Activated naive CD8-positive, alpha-beta T cell treated with anti-CD3 and anti-CD28 coated beads, Interleukin-2, amount 50 U/mL, for 16 hours (primary cell): ENCODE measurements around the gene RBMS2.
A peak's percentile ranks its signal among the peaks of the same experiment; 100 is the strongest.
"Not testable (repeated sequence)": the region's sequence is repeated elsewhere in the genome, so short reads cannot be mapped to it uniquely, and the experiment has no call there.

Source experiments
- DNase-seq: peaks from one replicate; pipeline ENCODE4 v3.0.0-alpha.2; 2020; ENCODE audit warnings: low read depth, low spot score

RBMS2 gene, protein sequence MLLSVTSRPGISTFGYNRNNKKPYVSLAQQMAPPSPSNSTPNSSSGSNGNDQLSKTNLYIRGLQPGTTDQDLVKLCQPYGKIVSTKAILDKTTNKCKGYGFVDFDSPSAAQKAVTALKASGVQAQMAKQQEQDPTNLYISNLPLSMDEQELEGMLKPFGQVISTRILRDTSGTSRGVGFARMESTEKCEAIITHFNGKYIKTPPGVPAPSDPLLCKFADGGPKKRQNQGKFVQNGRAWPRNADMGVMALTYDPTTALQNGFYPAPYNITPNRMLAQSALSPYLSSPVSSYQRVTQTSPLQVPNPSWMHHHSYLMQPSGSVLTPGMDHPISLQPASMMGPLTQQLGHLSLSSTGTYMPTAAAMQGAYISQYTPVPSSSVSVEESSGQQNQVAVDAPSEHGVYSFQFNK

DNA sequence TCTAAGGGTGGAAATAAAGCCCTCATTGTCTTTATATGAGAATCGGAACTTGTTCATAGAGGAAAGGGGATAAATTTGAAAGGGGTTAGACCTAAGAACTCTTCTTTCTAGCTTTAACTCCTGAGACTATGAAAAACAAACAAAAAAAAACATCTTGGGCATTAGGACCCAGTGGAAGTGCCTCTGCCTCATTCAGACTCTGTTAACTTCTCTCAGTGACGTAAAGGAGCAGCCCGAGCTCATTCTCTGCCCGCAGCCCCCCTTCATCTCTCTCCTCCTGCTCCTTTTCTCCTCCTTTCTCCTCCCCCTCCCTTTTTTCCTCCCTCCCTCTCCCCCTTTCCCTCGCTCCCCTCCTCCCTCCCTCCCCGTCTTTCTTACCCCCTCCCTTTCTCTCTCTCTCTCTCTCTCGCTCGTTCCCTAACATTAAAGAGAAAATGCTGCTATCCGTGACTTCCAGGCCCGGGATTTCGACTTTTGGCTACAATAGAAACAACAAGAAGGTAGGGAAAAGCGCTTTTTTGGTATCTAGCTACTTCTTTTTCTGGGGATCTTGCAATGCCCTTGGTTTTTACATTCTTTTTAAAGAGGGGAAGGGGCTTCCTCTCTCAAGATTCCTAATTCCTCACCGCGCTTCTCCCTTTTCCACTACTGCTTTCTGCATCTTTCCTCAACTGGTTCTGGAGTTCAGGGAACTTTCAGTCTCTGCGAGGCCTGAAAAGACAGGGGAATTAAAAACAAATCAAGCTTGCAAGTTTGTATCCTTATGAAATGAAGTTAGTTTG, at the start of gene RBMS2:
TSS of gene RBMS2 (plus strand) at position 231 of the 782 bp plus-strand sequence. CDS start at position 435, 204 bp downstream.
- DNase-seq, result no peak

DNA sequence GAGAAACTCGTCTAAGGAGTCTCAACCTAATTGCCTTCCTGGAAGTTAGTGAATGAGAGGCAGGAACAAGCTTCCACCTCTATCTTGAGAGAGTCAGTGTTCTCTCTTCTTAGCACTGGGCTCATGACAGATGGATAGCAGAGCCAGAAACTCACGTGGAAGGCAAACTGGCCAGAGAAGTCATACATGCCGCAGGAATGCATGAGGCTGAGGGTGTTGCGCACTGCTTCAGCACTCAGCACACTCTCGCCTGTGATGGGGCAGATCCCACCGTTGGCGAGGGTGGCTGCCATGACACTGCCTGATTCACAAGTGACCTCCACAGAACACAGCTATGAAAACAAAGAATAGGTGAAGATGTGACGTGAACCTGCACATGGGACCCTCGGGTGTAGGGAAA, 47.2 kb upstream of the RBMS2 start:
- no peak for DNase-seq

DNA sequence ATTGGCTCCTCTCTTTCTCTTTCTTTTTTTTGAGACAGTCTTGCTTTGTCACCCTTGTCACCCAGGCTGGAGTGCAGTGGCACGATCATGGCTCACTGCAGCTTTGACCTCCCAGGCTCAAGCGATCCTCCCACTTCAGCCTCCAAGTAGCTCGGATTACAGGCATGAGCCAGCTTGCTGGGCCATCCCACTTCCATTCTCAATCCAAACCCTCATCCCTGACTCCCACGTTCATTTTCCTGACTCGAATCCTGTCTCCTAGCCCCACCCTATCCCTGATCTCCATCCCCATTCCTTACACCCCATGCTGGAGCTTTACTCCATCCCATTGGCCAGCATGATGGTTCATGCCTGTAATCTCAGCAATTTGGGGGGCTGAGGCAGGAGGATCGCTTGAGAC, 45.5 kb upstream of the RBMS2 start:
- no peak for DNase-seq

DNA sequence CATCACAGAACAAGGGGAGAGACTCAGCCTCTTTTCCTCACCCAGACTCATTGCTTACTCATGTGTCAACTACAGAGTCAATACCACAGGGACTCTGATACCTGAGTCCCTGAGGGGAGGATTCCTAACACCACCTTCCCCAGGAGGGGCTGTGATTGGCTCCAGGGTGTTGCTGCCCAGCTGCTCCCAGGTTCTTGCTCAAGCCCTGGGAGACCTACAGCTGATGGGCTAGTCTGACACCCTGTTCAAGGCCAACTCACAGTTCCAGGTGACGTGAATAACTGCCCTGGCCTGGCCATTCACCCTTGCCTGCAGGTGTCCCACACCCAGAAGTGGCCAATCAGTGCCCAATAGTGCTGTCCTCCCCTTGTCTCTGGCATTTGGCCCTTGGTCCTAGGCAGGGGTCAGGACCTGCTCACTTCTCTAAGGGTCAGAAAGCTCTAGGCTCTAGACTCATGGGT, 44.6 kb upstream of the RBMS2 start:
- no peak for DNase-seq

DNA sequence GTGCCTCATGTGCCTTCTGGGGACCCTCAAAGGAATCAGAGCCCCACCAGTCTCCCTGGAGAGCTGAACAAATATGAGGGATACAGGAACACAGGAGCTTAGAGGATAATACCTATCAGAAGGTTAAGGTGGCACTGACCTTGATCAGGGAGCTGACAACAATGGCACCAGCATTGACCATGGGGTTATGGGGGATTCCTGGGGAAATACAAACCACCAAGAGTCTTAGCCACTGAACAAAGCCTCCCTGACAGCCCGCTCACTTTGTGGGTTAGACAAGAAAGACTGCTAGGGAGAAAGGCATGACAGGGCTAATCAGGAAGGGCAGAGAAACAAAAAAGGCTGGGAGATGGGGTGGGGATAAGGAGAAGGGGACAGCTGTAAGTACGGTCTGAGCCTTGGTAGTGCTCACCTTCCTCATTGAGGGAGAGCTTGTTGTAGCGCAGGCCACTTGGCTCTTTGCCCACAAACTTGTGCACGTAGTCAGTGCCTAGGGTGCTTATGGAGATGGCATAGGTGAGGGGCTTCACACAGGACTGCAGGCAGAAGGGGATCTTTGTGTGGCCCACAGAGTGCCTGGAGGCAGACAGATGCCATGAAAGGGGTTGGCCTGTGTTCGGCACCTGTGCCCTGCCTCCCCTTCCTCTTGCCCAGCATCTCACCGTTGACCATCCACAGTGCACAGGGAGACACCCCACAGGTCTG, 43.9 kb upstream of the RBMS2 start:
- no peak for DNase-seq

DNA sequence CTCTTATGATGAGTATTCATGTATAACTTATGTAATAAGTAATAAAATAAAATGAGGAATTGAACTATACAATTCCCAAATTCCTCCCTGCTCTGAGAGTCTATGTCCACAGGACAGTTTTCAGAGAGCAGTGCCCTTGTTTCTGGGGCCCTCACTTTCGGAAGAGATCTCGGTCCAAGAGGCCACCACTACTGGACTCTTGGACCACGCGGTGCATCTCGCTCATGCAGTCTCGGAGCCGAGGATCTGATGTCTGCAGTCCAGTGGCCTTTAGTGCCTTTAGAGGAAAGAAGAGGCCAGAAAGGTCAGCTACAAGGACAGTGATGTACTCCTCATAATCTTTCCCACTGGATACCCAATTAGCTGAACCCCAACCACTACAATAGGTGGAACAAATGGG, 42.0 kb upstream of the RBMS2 start:
- DNase-seq, result no peak

DNA sequence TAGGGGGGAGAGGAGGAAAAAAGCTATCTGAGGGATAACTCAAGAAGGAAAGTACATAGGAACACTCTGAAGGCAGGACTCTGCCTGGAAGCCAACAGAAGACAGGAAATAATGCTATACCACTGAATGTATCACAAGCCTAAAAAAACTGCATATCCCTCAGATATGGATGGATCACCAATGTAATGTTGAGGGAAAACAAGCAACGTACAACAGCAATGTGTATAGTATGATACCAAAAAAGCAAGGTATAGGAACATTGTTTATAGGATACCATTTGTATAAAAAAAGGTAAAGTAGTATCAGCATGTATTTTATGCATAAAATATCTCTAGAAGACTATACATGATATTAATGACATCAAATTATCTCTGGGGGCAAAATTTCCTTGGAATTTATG, 37.1 kb upstream of the RBMS2 start:
- DNase-seq, result no peak

DNA sequence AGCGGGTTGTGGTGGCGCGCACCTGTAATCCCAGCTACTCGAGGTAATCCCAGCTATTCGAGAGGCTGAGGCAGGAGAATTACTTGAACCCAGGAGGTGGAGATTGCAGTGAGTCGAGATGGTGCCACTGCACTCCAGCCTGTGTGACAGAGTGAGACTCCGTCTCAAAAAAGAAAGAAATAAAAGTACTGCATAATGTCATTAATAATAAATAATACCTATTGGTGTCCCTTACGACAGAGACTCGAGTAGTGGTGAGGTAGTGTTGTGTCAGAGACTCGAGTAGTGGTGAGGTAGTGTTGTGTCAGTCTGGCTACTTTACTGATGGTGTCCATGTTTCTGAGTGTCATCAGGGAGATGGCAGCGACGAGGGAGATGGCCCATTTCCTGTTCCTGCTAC, 34.9 kb upstream of the RBMS2 start:
- DNase-seq, result no peak

DNA sequence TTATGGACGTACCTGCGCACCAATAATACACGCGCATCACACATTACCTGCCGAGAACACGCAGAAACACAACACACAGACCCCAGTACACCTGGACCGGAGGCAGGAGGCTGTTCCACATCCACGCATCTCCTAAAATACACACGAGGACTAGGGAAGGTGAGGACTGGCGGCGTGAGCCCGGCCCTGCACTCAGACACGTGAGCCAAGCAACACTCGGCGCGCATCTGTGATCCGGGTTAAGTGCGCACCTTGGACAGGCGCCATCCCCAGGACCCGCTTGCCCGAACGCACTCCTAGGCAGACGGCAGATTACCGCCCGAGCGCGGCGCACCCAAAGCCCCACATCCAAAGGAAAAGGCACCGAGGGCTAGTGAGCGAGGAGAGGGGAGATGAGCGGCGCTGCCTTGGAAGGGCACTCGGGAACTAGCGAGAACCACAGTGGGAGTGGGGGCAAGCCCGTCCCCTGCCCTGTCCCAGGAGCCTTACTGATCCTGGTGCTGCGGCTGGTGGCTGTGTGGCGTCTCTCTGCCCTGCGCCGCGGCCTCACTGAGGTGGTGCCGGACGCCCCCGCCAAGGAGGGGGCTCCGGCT, 34.1 kb upstream of the RBMS2 start:
- DNase-seq, result no peak

DNA sequence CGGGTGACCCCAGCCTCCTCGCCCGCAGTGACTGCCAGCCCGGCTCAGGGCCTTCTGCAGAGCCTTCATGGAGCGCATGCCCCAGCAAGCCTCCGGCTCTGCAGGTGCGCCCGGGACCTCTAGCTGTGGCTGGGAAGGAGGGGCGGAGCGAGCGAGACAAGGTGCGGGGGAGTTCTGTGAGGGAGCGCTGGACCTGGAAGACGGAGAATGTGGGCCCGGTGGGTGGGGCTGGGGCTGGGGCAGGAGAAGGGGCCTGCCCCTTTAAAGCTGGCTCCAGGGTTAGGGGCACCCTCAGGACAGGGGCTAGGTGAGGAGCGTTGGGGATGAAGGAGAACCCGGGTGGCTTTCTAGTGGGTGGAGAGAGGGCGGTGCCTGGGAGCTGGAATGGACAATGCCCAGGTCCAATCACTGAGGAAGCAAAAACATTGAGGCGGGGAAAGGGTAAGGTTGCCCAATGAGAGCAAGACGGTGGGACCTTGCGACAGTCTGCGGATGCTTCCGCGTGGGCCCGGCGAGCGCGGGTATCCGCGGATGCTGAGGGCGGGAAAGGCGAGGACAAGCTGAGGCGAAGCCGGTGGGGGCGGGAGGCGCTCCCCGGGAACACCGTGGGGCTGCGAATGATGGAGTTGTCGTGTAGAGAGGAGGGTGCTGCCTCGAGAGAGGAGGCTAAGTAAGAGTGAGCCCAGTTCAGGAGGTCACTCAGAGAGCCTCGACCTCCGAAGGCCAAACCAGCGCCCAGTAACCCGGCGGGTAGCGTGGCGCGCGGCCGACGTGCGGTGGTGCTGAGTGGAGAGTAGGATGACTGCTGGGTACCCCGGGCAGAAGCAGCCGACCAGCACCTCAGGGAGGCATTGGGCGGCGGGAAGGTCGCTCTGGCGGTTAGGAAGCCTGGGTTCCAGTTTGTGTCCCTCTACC, 33.3 kb upstream of the RBMS2 start, which contains the start of gene GLS2:
TSS of gene GLS2 (minus strand) at position 121 of the 915 bp plus-strand sequence. CDS start at position 78, 43 bp downstream.
- DNase-seq, result peak; percentile 39

DNA sequence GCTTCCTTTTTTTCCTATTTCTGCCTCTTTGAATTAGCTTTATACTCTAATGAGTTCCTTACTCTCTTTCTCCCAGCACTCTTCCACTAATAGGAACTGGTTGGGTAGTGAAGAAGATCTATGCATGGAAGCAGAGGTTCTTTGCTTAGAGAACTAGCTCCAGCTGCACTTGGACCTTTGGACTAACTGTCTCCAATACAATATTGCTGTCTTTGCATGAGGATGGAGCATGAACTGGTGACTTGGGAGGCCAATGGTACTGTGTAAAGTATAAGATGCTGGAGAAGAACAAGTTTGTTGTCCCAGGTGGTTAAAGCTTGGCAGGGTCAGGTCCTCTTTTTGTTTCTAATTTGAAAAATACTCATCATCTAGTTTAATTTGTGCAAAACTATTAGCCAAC, 31.3 kb upstream of the RBMS2 start:
- DNase-seq, result no peak

DNA sequence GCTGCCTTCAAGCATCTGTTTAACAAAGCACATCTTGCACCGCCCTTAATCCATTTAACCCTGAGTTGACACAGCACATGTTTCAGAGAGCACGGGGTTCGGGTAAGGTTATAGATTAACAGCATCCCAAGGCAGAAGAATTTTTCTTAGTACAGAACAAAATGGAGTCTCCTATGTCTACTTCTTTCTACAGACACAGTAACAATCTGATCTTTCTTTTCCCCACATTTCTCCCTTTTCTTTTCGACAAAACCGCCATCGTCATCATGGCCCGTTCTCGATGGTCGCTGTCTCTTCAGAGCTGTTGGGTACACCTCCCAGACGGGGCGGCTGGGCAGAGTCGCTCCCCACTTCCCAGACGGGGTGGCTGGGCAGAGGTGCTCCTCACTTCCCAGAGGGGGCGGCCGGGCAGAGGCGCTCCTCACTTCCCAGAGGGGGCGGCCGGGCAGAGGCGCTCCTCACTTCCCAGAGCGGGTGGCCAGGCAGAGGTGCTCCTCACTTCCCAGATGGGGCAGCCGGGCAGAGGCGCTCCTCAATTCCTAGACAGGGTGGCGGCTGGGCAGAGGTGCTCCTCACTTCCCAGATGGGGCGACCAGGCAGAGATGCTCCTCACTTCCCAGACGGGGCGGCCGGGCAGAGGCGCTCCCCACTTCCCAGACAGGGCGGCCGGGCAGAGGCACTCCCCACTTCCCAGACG, 28.1 kb upstream of the RBMS2 start:
- not testable (repeated sequence) for DNase-seq

DNA sequence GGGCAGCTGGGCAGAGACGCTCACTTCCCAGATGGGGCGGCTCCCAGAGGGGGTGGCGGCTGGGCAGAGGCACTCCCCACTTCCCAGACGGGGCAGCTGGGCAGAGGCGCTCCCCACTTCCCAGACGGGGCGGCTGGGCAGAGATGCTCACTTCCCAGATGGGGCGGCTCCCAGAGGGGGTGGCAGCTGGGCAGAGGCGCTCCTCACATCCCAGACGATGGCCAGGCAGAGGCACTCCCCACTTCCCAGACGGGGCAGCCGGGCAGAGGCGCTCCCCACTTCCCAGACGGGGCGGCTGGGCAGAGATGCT, 27.6 kb upstream of the RBMS2 start:
- DNase-seq, result not testable (repeated sequence)

DNA sequence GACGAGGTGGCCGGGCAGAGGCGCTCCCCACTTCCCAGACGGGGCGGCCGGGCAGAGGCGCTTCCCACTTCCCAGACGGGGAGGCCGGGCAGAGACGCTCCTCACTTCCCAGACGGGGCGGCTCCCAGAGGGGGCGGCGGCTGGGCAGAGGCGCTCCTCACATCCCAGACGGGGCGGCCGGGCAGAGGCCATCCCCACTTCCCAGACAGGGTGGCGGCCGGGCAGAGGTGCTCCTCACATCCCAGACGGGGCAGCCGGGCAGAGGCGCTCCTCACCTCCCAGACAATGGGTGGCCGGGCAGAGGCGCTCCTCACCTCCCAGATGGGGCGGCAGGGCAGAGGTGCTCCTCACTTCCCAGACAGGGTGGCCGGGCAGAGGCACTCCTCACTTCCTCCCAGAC, 27.1 kb upstream of the RBMS2 start:
- not testable (repeated sequence) for DNase-seq

DNA sequence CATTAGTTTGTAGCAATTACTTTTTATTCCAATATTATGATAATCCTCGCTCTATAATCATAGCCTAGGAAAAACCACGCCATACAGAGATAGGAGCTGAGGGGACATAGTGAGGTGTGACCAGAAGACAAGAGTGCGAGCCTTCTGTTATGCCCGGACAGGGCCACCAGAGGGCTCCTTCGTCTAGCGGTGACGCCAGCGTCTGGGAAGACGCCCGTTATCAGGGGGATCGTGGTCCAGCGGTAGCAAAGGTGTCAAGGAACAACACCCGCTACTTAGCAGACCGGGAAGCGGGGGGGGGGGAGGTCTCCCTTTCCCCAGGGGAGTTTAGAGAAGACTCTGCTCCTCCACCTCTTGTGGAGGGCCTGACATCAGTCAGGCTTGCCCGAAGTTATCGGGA, 24.9 kb upstream of the RBMS2 start:
- not testable (repeated sequence) for DNase-seq

DNA sequence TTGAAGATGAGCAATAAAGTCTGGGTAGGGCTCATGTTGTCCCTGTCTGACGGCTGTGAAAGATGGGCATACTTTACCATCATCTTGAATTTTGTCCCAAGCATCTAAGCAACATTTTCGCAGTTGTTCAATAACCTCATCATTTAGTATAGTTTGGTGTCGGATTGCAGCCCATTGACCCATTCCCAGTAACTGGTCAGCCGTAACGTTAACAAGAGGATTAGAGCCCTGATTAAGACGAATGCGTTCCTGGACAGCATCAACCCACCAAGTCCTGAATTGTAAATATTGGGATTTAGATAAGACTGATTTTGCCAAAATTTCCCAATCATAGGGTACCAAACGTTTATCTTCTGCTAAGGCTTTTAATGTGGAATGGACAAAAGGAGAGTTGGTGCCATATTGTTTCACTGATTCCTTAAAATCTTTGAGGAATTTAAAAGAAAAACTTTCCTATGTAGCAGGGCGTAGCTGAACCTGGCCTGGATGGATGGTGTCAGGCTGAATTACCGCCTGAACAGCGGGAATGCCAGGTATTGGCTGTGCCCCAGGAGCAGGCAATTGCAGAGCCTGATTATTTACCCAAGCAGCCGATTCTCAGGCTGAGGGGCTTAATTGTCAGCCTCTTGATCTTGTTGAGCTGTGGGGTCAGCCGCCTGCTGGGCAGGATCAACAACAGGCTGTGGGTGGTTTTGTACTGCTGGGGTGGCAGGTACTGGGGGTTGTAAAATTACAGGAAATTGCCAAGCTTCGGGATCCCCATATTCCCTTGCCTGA, 23.3 kb upstream of the RBMS2 start:
- not testable (repeated sequence) for DNase-seq

DNA sequence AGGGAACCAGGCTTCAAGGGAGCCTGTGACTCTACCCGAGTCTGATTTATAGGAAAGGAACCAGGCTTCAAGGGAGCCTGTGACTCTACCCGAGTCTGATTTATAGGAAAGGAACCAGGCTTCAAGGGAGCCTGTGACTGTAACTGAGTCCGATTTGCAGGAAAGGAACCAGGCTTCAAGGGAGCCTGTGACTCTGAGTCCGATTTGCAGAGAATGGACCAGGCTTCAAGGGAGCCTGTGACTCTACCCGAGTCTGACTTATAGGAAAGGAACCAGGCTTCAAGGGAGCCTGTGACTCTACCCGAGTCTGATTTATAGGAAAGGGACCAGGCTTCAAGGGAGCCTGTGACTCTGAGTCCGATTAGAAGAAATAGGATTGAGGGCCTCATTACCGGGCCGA, 22.2 kb upstream of the RBMS2 start:
- DNase-seq, result not testable (repeated sequence)

DNA sequence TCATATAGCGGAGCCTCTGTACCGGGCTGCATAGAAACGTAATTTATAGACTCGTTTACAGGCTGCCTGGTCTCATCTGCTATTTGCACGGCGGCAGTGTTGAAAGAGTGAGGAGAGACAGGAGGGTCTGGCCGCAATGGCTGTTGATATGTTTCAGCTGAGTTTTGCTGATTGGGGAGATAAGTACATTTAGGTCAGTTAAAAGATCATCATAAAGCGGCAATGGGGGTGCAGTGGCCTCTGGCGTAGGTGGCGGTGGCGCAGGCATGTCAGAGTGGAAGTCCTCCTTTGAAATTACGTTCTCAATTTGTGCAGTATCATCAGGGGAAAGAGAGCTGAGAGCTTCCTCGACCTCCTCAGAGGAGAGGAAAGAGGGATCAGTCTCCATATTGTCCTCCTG, 21.7 kb upstream of the RBMS2 start:
- not testable (repeated sequence) for DNase-seq

DNA sequence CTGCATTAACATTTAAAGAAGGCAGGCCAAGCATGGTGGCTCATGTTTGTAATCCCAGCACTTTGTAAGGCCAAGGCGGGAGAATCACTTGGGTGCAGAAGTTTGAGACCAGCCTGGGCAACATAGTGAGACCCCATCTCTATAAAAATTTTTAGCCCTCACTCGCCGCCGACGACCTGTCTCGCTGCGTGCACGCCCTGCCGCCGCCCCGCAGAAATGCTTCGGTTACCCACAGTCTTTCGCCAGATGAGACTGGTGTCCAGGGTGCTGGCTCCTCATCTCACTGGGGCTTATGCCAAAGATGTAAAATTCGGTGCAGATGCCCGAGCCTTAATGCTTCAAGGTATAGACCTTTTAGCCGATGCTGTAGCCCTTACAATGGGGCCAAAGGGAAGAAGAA, 10.8 kb upstream of the RBMS2 start:
- no peak for DNase-seq

DNA sequence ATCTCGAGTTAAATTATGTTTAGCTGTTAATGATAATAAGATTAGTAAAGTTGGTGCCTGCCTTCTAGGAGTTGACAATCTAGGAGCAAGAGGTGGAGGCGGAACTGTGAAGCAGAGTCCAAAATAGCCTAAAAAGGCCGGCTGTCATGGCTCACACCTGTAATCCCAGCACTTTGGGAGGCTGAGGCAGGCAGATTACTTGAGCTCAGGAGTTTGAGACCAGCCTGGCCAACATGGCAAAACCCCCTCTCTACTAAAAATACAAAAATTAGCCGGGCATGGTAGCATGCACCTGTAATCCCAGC, 7.7 kb upstream of the RBMS2 start:
- not testable (repeated sequence) for DNase-seq
